ENCODE data around the gene DYTN. TPM values are rescaled to one million over a fixed set of nuclear protein-coding genes. Genes with fewer than 3 reads are reported as not detected.

Gene DYTN
- total RNA-seq, 4 donors from 2014 or later = not detected

DNA sequence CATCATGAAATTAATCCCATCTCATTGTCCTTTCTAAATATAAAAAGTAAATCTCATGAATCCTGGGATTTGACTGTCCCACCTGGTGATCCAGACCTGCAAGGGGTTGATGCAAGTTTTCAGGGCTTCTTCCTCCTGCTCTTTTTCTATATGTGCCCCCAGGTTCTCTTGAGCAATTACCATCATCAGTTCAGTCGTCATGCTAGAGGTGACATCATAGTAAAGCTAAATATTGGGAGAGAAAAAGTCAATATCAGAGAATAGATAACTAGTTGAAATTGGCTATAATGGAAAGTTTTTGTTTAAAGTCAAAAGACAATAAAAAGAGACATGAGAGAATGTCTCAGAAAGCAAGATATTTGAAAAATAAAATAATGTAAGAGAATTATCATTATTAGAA is 38.6 kb upstream of the DYTN start:
- no peak for DNase-seq (ENCODE audit: low spot score in 2 of 2)
- Histone ChIP-seq H3K4me1 (no peaks in the 10 kb centered on the region), H3K27me3 (no peaks in the 10 kb centered on the region), H3K4me3 (no peak overlapping the region), H3K27ac (no peak overlapping the region), H3K9me3 (no peaks in the 10 kb centered on the region), H3K36me3 (peaks cover 0 to 3% (median 0%) of the 10 kb centered on the region in 3 donors)
- WGBS, 2 donors = 44 to 51% methylated on average over 1 of the region's 1 CpG
- no peak for TF ChIP-seq POLR2A (IDR thresholded peaks at IDR 0.05)
- TF ChIP-seq EP300 (IDR thresholded peaks at IDR 0.05) = no peak
- TF ChIP-seq, protein P1, sequence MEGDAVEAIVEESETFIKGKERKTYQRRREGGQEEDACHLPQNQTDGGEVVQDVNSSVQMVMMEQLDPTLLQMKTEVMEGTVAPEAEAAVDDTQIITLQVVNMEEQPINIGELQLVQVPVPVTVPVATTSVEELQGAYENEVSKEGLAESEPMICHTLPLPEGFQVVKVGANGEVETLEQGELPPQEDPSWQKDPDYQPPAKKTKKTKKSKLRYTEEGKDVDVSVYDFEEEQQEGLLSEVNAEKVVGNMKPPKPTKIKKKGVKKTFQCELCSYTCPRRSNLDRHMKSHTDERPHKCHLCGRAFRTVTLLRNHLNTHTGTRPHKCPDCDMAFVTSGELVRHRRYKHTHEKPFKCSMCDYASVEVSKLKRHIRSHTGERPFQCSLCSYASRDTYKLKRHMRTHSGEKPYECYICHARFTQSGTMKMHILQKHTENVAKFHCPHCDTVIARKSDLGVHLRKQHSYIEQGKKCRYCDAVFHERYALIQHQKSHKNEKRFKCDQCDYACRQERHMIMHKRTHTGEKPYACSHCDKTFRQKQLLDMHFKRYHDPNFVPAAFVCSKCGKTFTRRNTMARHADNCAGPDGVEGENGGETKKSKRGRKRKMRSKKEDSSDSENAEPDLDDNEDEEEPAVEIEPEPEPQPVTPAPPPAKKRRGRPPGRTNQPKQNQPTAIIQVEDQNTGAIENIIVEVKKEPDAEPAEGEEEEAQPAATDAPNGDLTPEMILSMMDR (IDR thresholded peaks at IDR 0.05) = no peak

DNA sequence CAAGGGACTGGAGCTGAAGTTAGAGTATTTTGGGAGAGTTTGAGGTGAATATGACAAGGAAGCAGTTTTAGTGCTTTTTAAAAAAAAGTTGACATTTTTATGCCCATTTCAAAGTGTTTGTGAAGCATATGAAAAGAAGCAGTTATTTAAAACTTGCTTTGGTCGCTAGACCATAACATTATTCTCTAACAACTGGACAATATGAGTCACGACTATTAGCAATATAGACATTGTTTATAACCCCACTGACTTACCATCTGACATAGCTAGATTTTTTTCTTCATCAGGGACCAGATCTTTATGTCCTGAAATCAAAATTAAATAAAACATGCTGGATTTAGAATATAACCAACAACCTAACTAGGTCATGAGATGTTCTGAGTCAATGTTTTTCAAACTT is 22.6 kb upstream of the DYTN start:
- 32 to 40% methylated on average over 2 of the region's 2 CpGs for WGBS, 2 donors
- Histone ChIP-seq H3K4me1 (no peaks in the 10 kb centered on the region), H3K9me3 (no peaks in the 10 kb centered on the region), H3K36me3 (no peaks in the 10 kb centered on the region), H3K4me3 (no peak overlapping the region), H3K27ac (no peak overlapping the region), H3K27me3 (no peaks in the 10 kb centered on the region)
- no peak for TF ChIP-seq POLR2A (IDR thresholded peaks at IDR 0.05)
- TF ChIP-seq, protein P1 (IDR thresholded peaks at IDR 0.05) = no peak
- no peak for TF ChIP-seq EP300 (IDR thresholded peaks at IDR 0.05)
- no peak for DNase-seq (ENCODE audit: low spot score in 2 of 2)

DNA sequence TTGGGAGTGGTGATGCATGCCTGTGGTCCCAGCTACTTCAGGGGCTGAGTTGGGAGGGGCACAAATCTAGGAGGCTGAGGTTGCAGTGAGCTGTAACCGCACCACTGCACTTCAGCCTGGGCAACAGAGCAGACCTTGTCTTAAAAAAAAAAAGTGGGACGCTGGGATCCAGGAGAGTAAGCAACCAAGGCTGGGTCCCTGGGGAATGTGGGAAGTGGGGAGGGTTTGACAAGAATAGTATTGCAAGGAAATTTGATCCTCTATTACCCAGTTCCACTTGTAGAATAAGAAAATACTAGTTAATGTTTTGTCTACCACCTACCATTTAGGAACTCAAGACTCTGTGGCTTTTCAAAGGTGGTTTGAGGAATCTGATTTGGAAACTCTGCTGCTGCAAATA is 21.1 kb upstream of the DYTN start:
- TF ChIP-seq, protein P1 (IDR thresholded peaks at IDR 0.05) = no peak
- WGBS, 2 donors = 68 to 75% methylated on average over 2 of the region's 2 CpGs

DNA sequence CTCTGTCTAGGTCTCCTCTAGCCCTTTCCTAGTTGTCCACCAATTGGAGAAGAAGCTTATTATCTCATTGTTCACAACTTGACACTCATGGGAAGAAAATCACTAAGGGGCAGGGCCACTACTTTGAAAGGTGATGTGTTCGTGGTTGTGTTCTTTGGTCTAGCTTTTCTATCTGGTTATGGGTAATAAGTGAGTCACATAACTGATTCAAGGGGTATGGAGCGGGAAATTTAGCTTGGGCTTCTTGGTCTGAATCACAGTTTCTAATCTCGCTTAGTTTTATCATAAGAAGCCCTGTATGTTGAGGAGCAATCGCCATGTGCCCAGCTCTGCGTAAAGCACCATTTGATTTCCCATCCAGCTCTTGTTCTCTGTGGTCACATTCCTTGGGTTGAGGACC is 18.7 kb upstream of the DYTN start:
- no peak overlapping the region for H3K27ac ChIP-seq
- no peaks in the 10 kb centered on the region for H3K36me3 ChIP-seq
- no peak for TF ChIP-seq EP300 (IDR thresholded peaks at IDR 0.05)
- no peak for TF ChIP-seq POLR2A (IDR thresholded peaks at IDR 0.05)
- TF ChIP-seq, protein P1 (IDR thresholded peaks at IDR 0.05) = no peak
- H3K27me3 ChIP-seq = no peaks in the 10 kb centered on the region
- H3K9me3 ChIP-seq = no peaks in the 10 kb centered on the region
- H3K4me3 ChIP-seq = no peak overlapping the region
- H3K4me1 ChIP-seq = no peaks in the 10 kb centered on the region
- 85 to 88% methylated on average over 5 of the region's 5 CpGs for WGBS, 2 donors
- DNase-seq (ENCODE audit: low spot score in 2 of 2) = no peak

More for the DNA sequence above, 21.1 kb upstream of the DYTN start:
- H3K27ac ChIP-seq = no peak overlapping the region
- no peaks in the 10 kb centered on the region for H3K36me3 ChIP-seq
- H3K4me3 ChIP-seq = no peak overlapping the region
- H3K4me1 ChIP-seq = no peaks in the 10 kb centered on the region
- DNase-seq (ENCODE audit: low spot score in 2 of 2) = no peak
- no peaks in the 10 kb centered on the region for H3K9me3 ChIP-seq
- no peaks in the 10 kb centered on the region for H3K27me3 ChIP-seq

DNA sequence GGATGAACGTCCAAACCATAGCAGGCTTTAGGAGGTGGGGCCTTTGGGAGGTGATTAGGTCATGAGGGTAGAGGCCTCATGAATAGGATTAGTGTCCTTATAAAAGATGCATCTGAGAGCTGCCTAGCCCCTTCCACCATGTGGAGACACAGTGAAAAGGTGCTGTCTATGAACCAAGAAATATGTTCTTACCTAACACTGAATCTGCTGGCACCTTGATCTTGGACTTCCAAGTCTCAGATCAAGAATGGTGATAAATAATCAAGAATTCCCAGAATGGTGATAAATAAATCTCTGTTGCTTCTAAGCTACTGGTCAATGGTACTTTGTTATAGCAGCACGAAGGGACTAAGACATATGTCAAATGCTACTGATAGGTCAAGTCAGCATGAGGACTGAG is 15.1 kb upstream of the DYTN start:
- 73 to 76% methylated on average over 2 of the region's 2 CpGs for WGBS, 2 donors
- no peaks in the 10 kb centered on the region for H3K36me3 ChIP-seq
- H3K27me3 ChIP-seq = no peaks in the 10 kb centered on the region
- no peaks in the 10 kb centered on the region for H3K9me3 ChIP-seq
- H3K27ac ChIP-seq = no peak overlapping the region
- no peaks in the 10 kb centered on the region for H3K4me1 ChIP-seq
- no peak for DNase-seq (ENCODE audit: low spot score in 2 of 2)
- TF ChIP-seq, protein P1 (IDR thresholded peaks at IDR 0.05) = no peak
- TF ChIP-seq POLR2A (IDR thresholded peaks at IDR 0.05) (no peak), EP300 (IDR thresholded peaks at IDR 0.05) (no peak)
- no peak overlapping the region for H3K4me3 ChIP-seq

All from tibial nerve (tissue), 4 donors.